Measurements from ENCODE around the gene C4orf50. TPM values are rescaled to one million over a fixed set of nuclear protein-coding genes. Genes with fewer than 3 reads are reported as not detected.

Gene C4orf50
- total RNA-seq, 1 experiment from 2014 or later = not detected

GRCh38 chr4:5970381-5971077 lies 47.7 kb downstream of the C4orf50 start:
- no peak for DNase-seq (ENCODE audit: low read depth)

DNA sequence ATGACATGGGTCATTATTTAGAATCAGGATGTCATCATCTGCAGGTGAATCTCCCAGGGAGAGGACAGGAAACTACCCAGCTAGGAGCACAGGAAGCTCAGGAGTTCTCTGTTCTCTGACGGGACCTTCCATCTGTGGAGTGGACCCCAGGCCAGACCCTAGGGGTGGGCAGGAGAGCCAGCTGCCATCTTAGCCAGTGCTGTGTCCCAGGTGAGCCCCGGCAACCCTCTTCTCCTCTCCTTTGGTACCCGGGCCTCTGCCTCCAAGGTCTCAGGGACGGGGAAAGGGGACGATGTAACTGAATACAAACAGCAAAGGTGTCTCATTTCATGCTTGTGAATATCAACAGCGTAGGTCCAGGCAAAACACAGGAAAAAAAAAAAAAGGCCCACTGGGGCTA lies 48.5 kb downstream of the C4orf50 start:
- no peak for DNase-seq (ENCODE audit: low read depth)

DNA sequence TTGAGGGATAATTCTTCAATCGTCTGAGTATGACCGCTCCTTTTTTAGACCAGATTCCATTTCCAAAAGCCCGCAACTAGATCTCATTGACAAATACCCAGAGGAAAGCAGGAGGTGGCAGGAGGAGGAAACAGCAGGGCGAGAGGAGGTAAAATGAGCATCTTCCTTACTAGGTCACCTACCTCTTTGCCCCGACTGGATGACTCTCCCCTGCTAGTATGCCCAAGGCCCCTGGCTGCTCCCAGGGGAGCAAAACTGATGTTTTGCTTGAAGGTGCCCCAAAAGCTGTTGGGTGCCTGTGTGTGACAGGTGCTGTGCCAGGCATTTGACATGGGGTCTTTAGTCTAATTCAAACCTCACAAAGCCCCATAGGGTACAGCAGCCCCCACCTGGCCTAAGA lies 48.9 kb downstream of the C4orf50 start:
- DNase-seq (ENCODE audit: low read depth) = no peak

GRCh38 chr4:5968246-5968645 lies 50.0 kb downstream of the C4orf50 start:
- DNase-seq (ENCODE audit: low read depth) = no peak

GRCh38 chr4:5967783-5968182 lies 50.4 kb downstream of the C4orf50 start:
- DNase-seq (ENCODE audit: low read depth) = no peak

- DNase-seq (ENCODE audit: low read depth) = no peak
Observed at GRCh38 chr4:5965225-5965624, 53.0 kb downstream of the C4orf50 start.

DNA sequence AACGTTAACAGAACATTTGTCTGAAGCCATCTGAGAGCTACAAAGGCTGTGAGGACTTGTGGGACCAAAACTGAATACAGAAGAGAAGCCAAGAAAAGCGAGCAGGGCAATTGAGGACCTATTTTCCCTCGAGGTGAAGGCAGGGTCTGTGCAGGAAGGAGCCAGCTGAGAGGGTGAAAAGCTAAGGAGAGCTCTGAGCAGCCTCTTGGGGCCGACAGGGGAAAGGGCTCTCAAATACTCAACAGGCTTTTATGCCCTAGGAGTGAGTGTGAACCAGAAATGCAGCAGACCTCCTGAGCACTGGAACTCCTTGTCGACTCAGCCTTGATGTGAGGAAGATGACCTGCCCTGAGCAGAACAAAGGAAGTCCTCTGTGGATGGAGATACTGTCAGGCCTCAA lies 54.2 kb downstream of the C4orf50 start:
- DNase-seq (ENCODE audit: low read depth) = no peak

GRCh38 chr4:5963611-5964010 lies 54.6 kb downstream of the C4orf50 start:
- DNase-seq (ENCODE audit: low read depth) = no peak

DNA sequence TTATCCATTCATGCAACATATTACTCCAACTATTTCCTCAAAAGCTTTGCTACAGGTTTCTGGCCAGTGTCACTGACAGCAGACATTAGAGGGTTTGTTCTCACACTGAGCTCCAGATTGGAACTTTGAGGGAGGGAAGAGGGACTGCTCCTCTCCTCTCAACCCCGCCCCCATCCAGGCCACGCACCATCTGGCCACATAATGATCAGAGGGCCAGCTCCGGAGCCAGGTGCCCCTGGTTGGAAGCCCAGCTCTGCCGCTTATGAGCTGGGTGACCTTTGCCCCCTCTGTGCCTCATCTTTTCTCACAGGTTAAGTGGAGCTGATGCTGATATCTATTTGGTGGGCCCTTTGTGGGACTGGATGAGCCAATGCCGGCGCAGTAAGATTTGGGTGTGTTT lies 55.8 kb downstream of the C4orf50 start:
- no peak for DNase-seq (ENCODE audit: low read depth)

DNA sequence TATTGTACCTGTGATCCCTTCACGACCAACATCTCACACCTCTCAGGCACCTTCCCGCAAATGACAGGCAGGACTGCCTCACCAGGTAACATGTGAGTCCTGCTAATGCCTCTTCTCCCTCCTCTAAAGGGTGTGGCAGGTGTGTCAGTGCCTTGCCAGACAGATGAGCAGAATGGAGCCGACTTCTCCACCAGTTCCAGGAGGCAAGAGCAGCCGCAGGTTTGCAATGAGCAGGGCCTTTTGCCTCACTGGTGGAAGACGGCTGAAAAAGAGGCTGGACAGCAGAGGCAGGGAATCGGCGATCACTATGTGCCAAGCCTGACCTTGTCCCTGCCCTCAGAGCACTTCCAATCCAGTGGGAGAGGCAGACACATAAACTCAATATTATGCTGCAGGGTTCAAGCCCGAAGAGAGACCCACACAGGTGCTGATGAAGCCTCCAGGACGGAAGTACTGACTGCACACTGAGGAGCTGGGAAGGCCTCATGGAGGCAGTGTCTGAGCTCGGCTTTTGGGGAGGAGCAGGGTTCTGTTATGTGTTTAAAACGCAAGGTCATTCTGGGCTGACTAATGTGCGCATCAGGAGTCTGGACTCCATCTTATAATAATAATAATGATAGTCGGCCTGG lies 57.9 kb downstream of the C4orf50 start:
- no peak for DNase-seq (ENCODE audit: low read depth)

- no peak for DNase-seq (ENCODE audit: low read depth)
Observed at GRCh38 chr4:5959211-5959982, 58.8 kb downstream of the C4orf50 start.

DNA sequence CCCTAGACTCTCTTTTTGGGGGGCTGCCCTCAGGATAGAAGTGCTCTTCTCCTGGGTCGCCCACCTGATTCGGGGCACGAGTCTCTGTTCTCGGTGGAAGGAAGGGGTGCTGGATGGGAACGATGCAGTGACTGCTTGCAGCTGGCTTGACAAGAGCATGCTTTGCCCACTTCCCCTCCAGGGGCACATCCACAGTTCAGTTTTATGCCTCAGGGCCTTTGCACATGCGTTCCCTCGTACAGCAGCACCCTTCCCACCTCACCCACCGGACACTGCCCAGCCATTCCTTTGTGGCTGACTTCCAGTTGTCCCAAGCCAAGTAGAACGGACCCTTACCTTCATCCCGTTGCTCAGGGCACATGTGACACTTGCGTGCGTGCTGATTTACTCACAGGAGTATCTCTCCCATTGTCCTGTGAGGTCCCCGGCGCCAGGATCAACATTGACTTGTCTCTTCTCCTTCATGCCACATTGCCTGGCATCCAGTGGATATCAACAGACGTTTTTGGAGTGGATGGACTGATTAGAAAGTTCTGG lies 60.0 kb downstream of the C4orf50 start:
- DNase-seq (ENCODE audit: low read depth) = no peak

GRCh38 chr4:5957076-5957475 lies 61.2 kb downstream of the C4orf50 start:
- no peak for DNase-seq (ENCODE audit: low read depth)

GRCh38 chr4:5956285-5957021 lies 61.8 kb downstream of the C4orf50 start:
- no peak for DNase-seq (ENCODE audit: low read depth)

- DNase-seq (ENCODE audit: low read depth) = no peak
Observed at GRCh38 chr4:5955856-5956255, 62.4 kb downstream of the C4orf50 start.

DNA sequence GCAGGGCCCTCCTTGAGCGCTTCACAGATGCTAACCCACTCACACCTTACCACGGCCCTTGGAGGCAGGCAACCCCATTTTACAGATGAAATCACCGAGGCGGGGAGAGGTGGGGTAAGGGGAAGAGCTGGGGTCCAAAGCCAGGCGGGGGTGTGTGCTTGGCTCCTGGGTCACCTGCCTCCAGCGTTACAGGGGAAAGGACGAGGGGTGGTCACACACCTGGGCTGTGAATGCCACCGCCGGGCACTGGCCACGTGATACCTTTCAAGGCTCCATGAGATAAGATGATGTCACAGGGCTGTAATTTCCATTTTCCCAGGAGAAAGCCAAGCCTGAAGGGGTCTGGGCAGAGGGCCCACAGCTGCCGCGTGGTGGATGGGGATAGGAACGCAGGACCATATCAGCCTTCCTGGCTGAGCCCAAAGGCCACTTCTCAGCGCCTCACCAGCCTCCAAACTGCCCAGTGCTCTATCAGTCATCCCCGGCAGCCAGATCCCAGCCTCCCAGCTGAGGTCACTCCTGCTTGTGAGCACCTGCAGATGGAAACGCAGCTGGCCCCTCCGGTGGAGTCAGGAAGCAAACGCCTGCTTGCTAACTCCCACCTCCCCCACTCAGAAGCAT lies 62.9 kb downstream of the C4orf50 start:
- DNase-seq (ENCODE audit: low read depth) = no peak

DNA sequence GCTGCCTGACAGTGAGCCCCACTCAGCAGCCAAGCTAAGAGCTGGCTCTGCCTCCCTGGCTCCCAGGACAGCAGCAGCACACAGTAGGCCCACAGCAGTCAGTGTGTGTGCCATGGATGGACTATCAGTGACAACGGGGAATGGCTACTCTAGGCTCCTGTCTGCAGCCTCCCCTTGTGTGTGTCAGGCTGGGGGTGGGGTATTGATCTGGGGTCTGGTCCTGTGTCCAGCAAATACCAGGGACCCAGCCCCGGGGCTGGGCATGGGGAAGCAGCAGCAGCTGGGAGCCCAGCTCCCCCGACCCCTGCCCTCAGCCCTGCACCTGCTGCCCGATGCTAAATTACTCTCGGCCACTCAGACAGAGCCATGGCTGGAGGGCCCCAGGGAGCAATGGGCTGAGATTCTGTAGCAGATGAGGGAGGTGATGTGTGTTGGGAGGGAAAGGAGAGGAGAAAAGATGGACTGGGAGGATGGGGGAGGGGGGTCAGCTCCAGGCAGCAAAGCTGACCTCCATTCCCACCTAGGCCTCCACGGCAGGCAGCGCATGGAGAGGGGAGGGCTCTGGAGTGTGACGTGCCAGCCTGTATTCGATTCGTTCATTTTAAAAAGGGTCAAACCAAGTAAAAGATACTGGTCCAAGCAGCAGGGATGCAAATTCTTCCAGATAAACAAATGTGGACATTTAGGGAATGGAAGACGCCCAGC lies 64.0 kb downstream of the C4orf50 start:
- DNase-seq (ENCODE audit: low read depth) = no peak

GRCh38 chr4:5952975-5953951 lies 65.0 kb downstream of the C4orf50 start:
- no peak for DNase-seq (ENCODE audit: low read depth)

DNA sequence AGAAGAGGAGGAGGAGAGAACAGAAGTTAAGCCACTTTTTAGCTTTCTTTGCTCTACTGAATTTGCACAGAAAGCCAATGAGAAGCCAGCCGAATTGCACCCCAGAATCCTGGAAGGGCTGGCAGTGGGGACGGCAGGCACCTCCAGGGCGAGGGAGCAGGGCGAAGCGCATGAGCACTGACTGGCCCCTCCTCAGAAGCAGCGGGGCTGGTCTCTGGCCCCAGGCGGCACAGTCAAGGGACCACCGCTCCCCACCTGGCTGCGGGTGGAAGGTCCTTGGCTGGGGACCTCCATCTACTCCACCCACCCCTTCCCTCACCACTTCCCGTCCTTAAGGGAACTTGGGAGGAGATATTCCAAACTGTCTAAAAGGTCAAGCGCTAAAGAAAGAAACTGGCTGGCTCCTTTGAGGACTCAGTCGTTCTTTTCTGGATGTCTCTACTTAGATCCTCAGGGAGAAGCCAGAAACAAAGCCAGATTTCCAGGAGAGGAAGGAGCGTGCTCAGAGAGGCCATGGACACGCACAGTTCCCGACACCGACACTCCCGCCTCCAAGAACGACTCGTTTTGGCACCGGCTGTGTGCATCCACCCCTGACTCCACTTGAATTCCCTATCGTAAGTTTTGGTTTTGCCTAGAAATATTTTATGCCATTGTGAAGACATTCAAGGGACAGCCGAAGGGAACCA lies 65.8 kb downstream of the C4orf50 start:
- no peak for DNase-seq (ENCODE audit: low read depth)
